Measurements from ENCODE around the gene EVI5.
"Not testable (repeated sequence)": the region's sequence is repeated elsewhere in the genome, so short reads cannot be mapped to it uniquely, and the experiment has no call there.

Gene EVI5

GRCh38 chr1:92749024-92749634, 35.8 kb downstream of the EVI5 start:
- DNase-seq (ENCODE audit: low read depth, low spot score): no peak

- DNase-seq (ENCODE audit: low read depth, low spot score): no peak
These were observed 36.8 kb downstream of the EVI5 start for GRCh38 chr1:92748138-92748537.

- no peak for DNase-seq (ENCODE audit: low read depth, low spot score)
These were observed 37.2 kb downstream of the EVI5 start for GRCh38 chr1:92747735-92748134.

GRCh38 chr1:92746255-92746654, 38.7 kb downstream of the EVI5 start:
- DNase-seq (ENCODE audit: low read depth, low spot score): not testable (repeated sequence)

- no peak for DNase-seq (ENCODE audit: low read depth, low spot score)
These were observed 41.7 kb downstream of the EVI5 start for GRCh38 chr1:92743221-92743620.

GRCh38 chr1:92739669-92740524, 45.0 kb downstream of the EVI5 start:
- no peak for DNase-seq (ENCODE audit: low read depth, low spot score)

- DNase-seq (ENCODE audit: low read depth, low spot score): no peak
These were observed 48.5 kb downstream of the EVI5 start for GRCh38 chr1:92736395-92736794.

- DNase-seq (ENCODE audit: low read depth, low spot score): no peak
These were observed 54.4 kb downstream of the EVI5 start for GRCh38 chr1:92730476-92730875.

- DNase-seq (ENCODE audit: low read depth, low spot score): no peak
These were observed 56.2 kb downstream of the EVI5 start for GRCh38 chr1:92728697-92729096.

- DNase-seq (ENCODE audit: low read depth, low spot score): not testable (repeated sequence)
These were observed 61.2 kb downstream of the EVI5 start for GRCh38 chr1:92723713-92724112.

- no peak for DNase-seq (ENCODE audit: low read depth, low spot score)
These were observed 63.0 kb downstream of the EVI5 start for GRCh38 chr1:92721886-92722285.

GRCh38 chr1:92721157-92721556, 63.8 kb downstream of the EVI5 start:
- DNase-seq (ENCODE audit: low read depth, low spot score): not testable (repeated sequence)

GRCh38 chr1:92715476-92715951, 69.4 kb downstream of the EVI5 start:
- not testable (repeated sequence) for DNase-seq (ENCODE audit: low read depth, low spot score)

GRCh38 chr1:92713939-92714338, 71.0 kb downstream of the EVI5 start:
- DNase-seq (ENCODE audit: low read depth, low spot score): no peak

GRCh38 chr1:92711473-92712165, 73.3 kb downstream of the EVI5 start:
- no peak for DNase-seq (ENCODE audit: low read depth, low spot score)

GRCh38 chr1:92709738-92710137, 75.2 kb downstream of the EVI5 start:
- no peak for DNase-seq (ENCODE audit: low read depth, low spot score)

GRCh38 chr1:92708368-92708950, 76.4 kb downstream of the EVI5 start:
- DNase-seq (ENCODE audit: low read depth, low spot score): no peak

- no peak for DNase-seq (ENCODE audit: low read depth, low spot score)
These were observed 77.2 kb downstream of the EVI5 start for GRCh38 chr1:92707709-92708108.

GRCh38 chr1:92707292-92707691, 77.6 kb downstream of the EVI5 start:
- no peak for DNase-seq (ENCODE audit: low read depth, low spot score)

GRCh38 chr1:92705446-92705845, 79.5 kb downstream of the EVI5 start:
- DNase-seq (ENCODE audit: low read depth, low spot score): no peak

- no peak for DNase-seq (ENCODE audit: low read depth, low spot score)
These were observed 83.8 kb downstream of the EVI5 start for GRCh38 chr1:92701147-92701546.

GRCh38 chr1:92698932-92699331, 86.0 kb downstream of the EVI5 start:
- DNase-seq (ENCODE audit: low read depth, low spot score): no peak

Data from brain pericyte (primary cell).